EL (cell line): Measurements from ENCODE around the gene MTMR12.

Source experiments
- DNase-seq: peaks from one replicate; pipeline ENCODE4 v3.0.0-alpha.2; 2016

Gene MTMR12

GRCh38 chr5:32312595-32313332 is at the start of gene MTMR12:
TSS of gene MTMR12 (minus strand) at chr5:32312939. CDS start at chr5:32312838, 101 bp downstream.
- DNase-seq = peak; percentile 100

GRCh38 chr5:32362527-32362926 is 49.8 kb upstream of the MTMR12 start:
- DNase-seq = no peak

- DNase-seq = no peak
These were observed 48.2 kb upstream of the MTMR12 start for GRCh38 chr5:32360906-32361305.

GRCh38 chr5:32358611-32359010 is 45.9 kb upstream of the MTMR12 start:
- no peak for DNase-seq

- DNase-seq = no peak
These were observed 44.9 kb upstream of the MTMR12 start for GRCh38 chr5:32357658-32358057.

- no peak for DNase-seq
These were observed 42.9 kb upstream of the MTMR12 start for GRCh38 chr5:32355686-32356085.

GRCh38 chr5:32353420-32353819 is 40.7 kb upstream of the MTMR12 start:
- no peak for DNase-seq

GRCh38 chr5:32352685-32353084 is 39.9 kb upstream of the MTMR12 start:
- no peak for DNase-seq

- no peak for DNase-seq
These were observed 34.1 kb upstream of the MTMR12 start for GRCh38 chr5:32346869-32347268.

- no peak for DNase-seq
These were observed 30.4 kb upstream of the MTMR12 start for GRCh38 chr5:32343058-32343672.

- no peak for DNase-seq
These were observed 29.9 kb upstream of the MTMR12 start for GRCh38 chr5:32342656-32343055.

GRCh38 chr5:32339878-32340277 is 27.1 kb upstream of the MTMR12 start:
- no peak for DNase-seq

- DNase-seq = peak; percentile 31
These were observed 26.5 kb upstream of the MTMR12 start for GRCh38 chr5:32339198-32339597.

GRCh38 chr5:32332966-32333365 is 20.2 kb upstream of the MTMR12 start:
- peak; percentile 50 for DNase-seq

GRCh38 chr5:32332361-32332760 is 19.6 kb upstream of the MTMR12 start:
- no peak for DNase-seq

- DNase-seq = no peak
These were observed 19.2 kb upstream of the MTMR12 start for GRCh38 chr5:32331935-32332274.

- DNase-seq = no peak
These were observed 18.6 kb upstream of the MTMR12 start for GRCh38 chr5:32331217-32331934.

- DNase-seq = no peak
These were observed 17.6 kb upstream of the MTMR12 start for GRCh38 chr5:32330126-32330971.

GRCh38 chr5:32329395-32329834 is 16.7 kb upstream of the MTMR12 start:
- peak; percentile 64 for DNase-seq

- peak; percentile 72 for DNase-seq
These were observed 13.6 kb upstream of the MTMR12 start for GRCh38 chr5:32326216-32326772.

- DNase-seq = no peak
These were observed 12.9 kb upstream of the MTMR12 start for GRCh38 chr5:32325616-32326015.

GRCh38 chr5:32325062-32325461 is 12.3 kb upstream of the MTMR12 start:
- DNase-seq = no peak

- DNase-seq = no peak
These were observed 11.0 kb upstream of the MTMR12 start for GRCh38 chr5:32323741-32324140.
